B cell (primary cell): ENCODE data around the gene ANKRD29. TPM values are rescaled to one million over a fixed set of nuclear protein-coding genes. Genes with fewer than 3 reads are reported as not detected.

Source experiments
- ATAC-seq: fragments of 200-7000 bp; cut with Tn5 transposase; one replicate; pipeline ENCODE4 v1.10.0; 2021; ENCODE audit warnings: low read depth, mild to moderate bottlenecking, moderate number of reproducible peaks, moderate library complexity
- CTCF ChIA-PET: fragments of 350-600 bp; sonication (Branson Sonifier 250); formaldehyde crosslinking; loops from one replicate; lab custom pipeline; 2021; ENCODE audit warnings: antibody characterized with exemption, inconsistent platforms; lab: Charles Lee
- POLR2A ChIA-PET: fragments of 350-600 bp; sonication (Branson Sonifier 250); formaldehyde crosslinking; loops from one replicate; lab custom pipeline; 2021; ENCODE audit warnings: antibody characterized with exemption; lab: Charles Lee
- DNase-seq: peaks from one replicate; pipeline ENCODE4 v3.0.0; 2013
- H2AFZ ChIP-seq: 2 replicates; pipeline ENCODE4 v1.6.1; 2012; ENCODE audit warnings: mild to moderate bottlenecking, low read depth, low read length; ENCODE audit not compliant: insufficient read depth, poor library complexity, severe bottlenecking
- H3K27ac ChIP-seq, 2 donors: 1 replicate in 1 of 2; 2 replicates in 1 of 2; pipeline ENCODE4 v1.5.1; 2012 to 2013; ENCODE audit warnings: low read length in 2 of 2, mild to moderate bottlenecking in 2 of 2, moderate library complexity in 1 of 2
- H3K27me3 ChIP-seq, 4 experiments: fragments of 200-600 bp in 1 of 4; sonication (generic) in 1 of 4; replicated peaks in 1 of 4; 1 replicate in 2 of 4; 2 replicates in 2 of 4; pipeline versions ENCODE4 v1.6.1 to v1.7.0; 2013 to 2016; ENCODE audit warnings: low read length in 3 of 4, mild to moderate bottlenecking in 2 of 4, mixed read lengths in 1 of 4, moderate library complexity in 1 of 4; ENCODE audit not compliant: insufficient read depth in 4 of 4, control insufficient read depth in 3 of 4; ENCODE audit errors: control extremely low read depth in 1 of 4
- H3K36me3 ChIP-seq, 2 experiments: replicated peaks in 1 of 2; 1 replicate in 1 of 2; 2 replicates in 1 of 2; pipeline versions ENCODE4 v1.6.1 to v1.7.1; 2013; ENCODE audit warnings: low read length in 1 of 2; ENCODE audit not compliant: insufficient read depth in 2 of 2, control insufficient read depth in 1 of 2; ENCODE audit errors: control extremely low read depth in 1 of 2, extremely low read depth in 1 of 2
- H3K4me1 ChIP-seq, 2 donors: fragments of 200-600 bp in 1 of 2; sonication (generic) in 1 of 2; 1 replicate in 1 of 2; 2 replicates in 1 of 2; pipeline versions ENCODE4 v1.5.1 to v1.6.1; 2013 to 2017; ENCODE audit warnings: low read length in 2 of 2; ENCODE audit not compliant: control insufficient read depth in 2 of 2, insufficient read depth in 2 of 2
- H3K4me2 ChIP-seq: replicated peaks from 2 replicates; pipeline ENCODE3; 2012; ENCODE audit warnings: mild to moderate bottlenecking, low read depth, low read length; ENCODE audit not compliant: poor library complexity, severe bottlenecking
- H3K4me3 ChIP-seq, 5 experiments: fragments of 200-600 bp in 1 of 5; sonication (generic) in 1 of 5; 1 replicate in 3 of 5; 2 replicates in 2 of 5; pipeline versions ENCODE4 v1.5.1 to v1.7.0; 2011 to 2016; ENCODE audit warnings: low read length in 4 of 5, mild to moderate bottlenecking in 4 of 5, low read depth in 2 of 5, control low read depth in 1 of 5, moderate library complexity in 1 of 5; ENCODE audit not compliant: insufficient read depth in 1 of 5; ENCODE audit errors: control extremely low read depth in 1 of 5, extremely low read depth in 1 of 5
- H3K79me2 ChIP-seq: fragments of 200-600 bp; sonication (generic); one replicate; pipeline ENCODE4 v1.6.0; 2016; ENCODE audit warnings: low read length; ENCODE audit not compliant: control insufficient read depth, insufficient read depth
- H3K9ac ChIP-seq: fragments of 200-600 bp; sonication (generic); 2 replicates; pipeline ENCODE4 v1.6.1; 2017; ENCODE audit warnings: mild to moderate bottlenecking, low read length, moderate library complexity
- H3K9me3 ChIP-seq, 3 donors: one replicate each; pipeline versions ENCODE4 v1.6.1 to v1.7.1; 2013; ENCODE audit warnings: low read length in 2 of 3; ENCODE audit not compliant: control insufficient read depth in 2 of 3, insufficient read depth in 1 of 3; ENCODE audit errors: control extremely low read depth in 1 of 3
- H4K20me1 ChIP-seq: 2 replicates; pipeline ENCODE4 v1.6.0; 2012; ENCODE audit warnings: mild to moderate bottlenecking, low read length; ENCODE audit not compliant: insufficient read depth, control insufficient read depth, poor library complexity, severe bottlenecking
- H3K27ac Mint-ChIP-seq: one replicate; pipeline ENCODE4 v1.8.0; 2021; ENCODE audit warnings: mixed read lengths
- H3K27me3 Mint-ChIP-seq: one replicate; pipeline ENCODE4 v1.8.0; 2021; ENCODE audit warnings: mixed read lengths
- H3K4me1 Mint-ChIP-seq: one replicate; pipeline ENCODE4 v1.8.0; 2021; ENCODE audit warnings: mixed read lengths
- H3K4me3 Mint-ChIP-seq: one replicate; pipeline ENCODE4 v1.8.0; 2021; ENCODE audit warnings: mixed read lengths
- H3K9me3 Mint-ChIP-seq: one replicate; pipeline ENCODE4 v1.8.0; 2022; ENCODE audit warnings: mixed read lengths; ENCODE audit not compliant: insufficient read depth
- EZH2 ChIP-seq: IDR thresholded peaks from 2 replicates; pipeline ENCODE4 v1.6.1; 2012; ENCODE audit warnings: borderline replicate concordance, low read depth, mild to moderate bottlenecking, moderate library complexity, low read length; ENCODE audit not compliant: insufficient read depth, poor library complexity, severe bottlenecking
- WGBS: methylation state at CpG from one replicate; pipeline ENCODE4 v1.1.5; 2013; ENCODE audit warnings: missing lambda C conversion rate; ENCODE audit not compliant: insufficient coverage; 5-methylcytosine and 5-hydroxymethylcytosine counted together
- intact Hi-C: fragments of 100-400 bp; cut with micrococcal nuclease; formaldehyde crosslinking; loops from one replicate; pipeline ENCODE4 v1.10.0; 2022
- polyA plus RNA-seq: library from polyadenylated mRNA; depleted of rRNA; stranded (reverse); fragments of >200 nt; gene quantifications from 2 replicates; pipeline ENCODE4 v1.2.3, GENCODE V29; 2012
- total RNA-seq, 2 donors: library from RNA; stranded (reverse); fragments of 120-200 nt in 1 of 2; gene quantifications; 1 replicate in 1 of 2; 2 replicates in 1 of 2; pipeline versions ENCODE4 v1.2.3 to v1.2.4, GENCODE V29; 2013 to 2022
- TF ChIP-seq, protein P1 (sequence below): fragments of 200-600 bp; IDR thresholded peaks from one replicate; pipeline ENCODE4 v1.8.0; 2022; ENCODE audit warnings: antibody characterized with exemption, mild to moderate bottlenecking

ANKRD29 gene
- total and polyA plus RNA-seq, 2 donors (not counting 1 experiment from before 2014, with no cell fraction given): not detected

DNA sequence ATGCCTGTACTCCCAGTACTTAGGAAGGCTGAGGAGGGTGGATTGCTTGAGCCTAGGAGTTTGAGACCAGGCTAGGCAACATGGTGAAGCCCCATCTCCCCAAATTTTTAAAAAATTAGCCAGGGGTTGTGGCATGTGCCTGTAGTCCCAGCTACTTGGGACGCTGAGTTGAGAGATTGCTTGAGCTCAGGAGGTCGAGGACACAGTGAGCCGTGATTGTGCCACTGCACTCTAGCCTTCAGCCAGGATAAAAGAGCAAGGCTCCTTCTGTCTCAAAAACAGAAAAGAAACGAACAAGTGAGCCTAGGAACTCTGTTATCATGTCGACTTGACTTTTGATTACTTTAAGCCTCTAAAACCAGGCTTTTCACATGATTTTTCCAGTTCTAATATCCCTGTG is 90.1 kb downstream of the ANKRD29 start:
- WGBS: 100% methylated on average over 3 of the region's 5 CpGs
- peaks cover 18% of the 10 kb centered on the region for H3K4me1 Mint-ChIP-seq
- Histone ChIP-seq H3K27ac (no peak overlapping the region), H4K20me1 (no peaks in the 10 kb centered on the region), H3K27me3 (no peaks in the 10 kb centered on the region), H3K79me2 (peaks cover 18% of the 10 kb centered on the region), H3K9ac (no peak overlapping the region), H3K4me2 (no peak overlapping the region), H3K36me3 (peaks cover 3 to 41% of the 10 kb centered on the region in 2 experiments), H3K4me3 (no peak overlapping the region), H2AFZ (no peak overlapping the region), H3K9me3 (no peaks in the 10 kb centered on the region), H3K4me1 (peaks cover 4 to 8% of the 10 kb centered on the region in 2 donors)
- POLR2A ChIA-PET: no interaction called here
- H3K4me3 Mint-ChIP-seq: no peak overlapping the region
- TF ChIP-seq EZH2: no peak
- TF ChIP-seq, protein P1, sequence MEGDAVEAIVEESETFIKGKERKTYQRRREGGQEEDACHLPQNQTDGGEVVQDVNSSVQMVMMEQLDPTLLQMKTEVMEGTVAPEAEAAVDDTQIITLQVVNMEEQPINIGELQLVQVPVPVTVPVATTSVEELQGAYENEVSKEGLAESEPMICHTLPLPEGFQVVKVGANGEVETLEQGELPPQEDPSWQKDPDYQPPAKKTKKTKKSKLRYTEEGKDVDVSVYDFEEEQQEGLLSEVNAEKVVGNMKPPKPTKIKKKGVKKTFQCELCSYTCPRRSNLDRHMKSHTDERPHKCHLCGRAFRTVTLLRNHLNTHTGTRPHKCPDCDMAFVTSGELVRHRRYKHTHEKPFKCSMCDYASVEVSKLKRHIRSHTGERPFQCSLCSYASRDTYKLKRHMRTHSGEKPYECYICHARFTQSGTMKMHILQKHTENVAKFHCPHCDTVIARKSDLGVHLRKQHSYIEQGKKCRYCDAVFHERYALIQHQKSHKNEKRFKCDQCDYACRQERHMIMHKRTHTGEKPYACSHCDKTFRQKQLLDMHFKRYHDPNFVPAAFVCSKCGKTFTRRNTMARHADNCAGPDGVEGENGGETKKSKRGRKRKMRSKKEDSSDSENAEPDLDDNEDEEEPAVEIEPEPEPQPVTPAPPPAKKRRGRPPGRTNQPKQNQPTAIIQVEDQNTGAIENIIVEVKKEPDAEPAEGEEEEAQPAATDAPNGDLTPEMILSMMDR: no peak
- H3K27ac Mint-ChIP-seq: no peak overlapping the region
- DNase-seq (no peak), ATAC-seq (no peak)
- CTCF ChIA-PET: interaction anchor here (1.4 to 1.7 kb wide), 2 partner anchors 25 to 56 kb away, joined by 4 to 5 read pairs; no protein-coding TSS in a partner anchor
- H3K9me3 Mint-ChIP-seq: no peaks in the 10 kb centered on the region
- no peaks in the 10 kb centered on the region for H3K27me3 Mint-ChIP-seq
- intact Hi-C loops: no loop called here

- Histone ChIP-seq H3K79me2 (peaks cover 18% of the 10 kb centered on the region), H3K4me1 (peaks cover 4 to 8% of the 10 kb centered on the region in 2 donors), H3K9me3 (no peaks in the 10 kb centered on the region), H2AFZ (no peak overlapping the region), H3K27me3 (no peaks in the 10 kb centered on the region), H3K9ac (no peak overlapping the region), H3K4me3 (no peak overlapping the region), H3K36me3 (peaks cover 3 to 46% of the 10 kb centered on the region in 2 experiments), H4K20me1 (no peaks in the 10 kb centered on the region), H3K27ac (no peak overlapping the region), H3K4me2 (no peak overlapping the region)
- 100% methylated on average over 1 of the region's 2 CpGs for WGBS
- intact Hi-C loops: no loop called here
- H3K4me3 Mint-ChIP-seq: no peak overlapping the region
- H3K27me3 Mint-ChIP-seq: no peaks in the 10 kb centered on the region
- TF ChIP-seq, protein P1: no peak
- TF ChIP-seq EZH2: no peak
- ChIA-PET CTCF (interaction anchor here (1.4 to 1.7 kb wide), 2 partner anchors 24 to 56 kb away, joined by 4 to 5 read pairs; no protein-coding TSS in a partner anchor), POLR2A (no interaction called here)
- H3K9me3 Mint-ChIP-seq: no peaks in the 10 kb centered on the region
- no peak for ATAC-seq
- H3K27ac Mint-ChIP-seq: no peak overlapping the region
- peaks cover 18% of the 10 kb centered on the region for H3K4me1 Mint-ChIP-seq
- DNase-seq: no peak
These were observed 90.7 kb downstream of the ANKRD29 start for GRCh38 chr18:23572012-23572411.
